Upper lobe of right lung (tissue), 1 donor: ENCODE data around the gene CD163. TPM values are rescaled to one million over a fixed set of nuclear protein-coding genes. Genes with fewer than 3 reads are reported as not detected.

ENCODE experiments used
- ATAC-seq: fragments of 200-7000 bp; cut with Tn5 transposase; one replicate; pipeline ENCODE4 v1.9.1; 2020; ENCODE audit warnings: mild to moderate bottlenecking, moderate library complexity
- DNase-seq: peaks from one replicate; pipeline ENCODE4 v3.0.0-alpha.2; 2020
- H3K27ac ChIP-seq: fragments of 200-600 bp; one replicate; pipeline ENCODE4 v1.8.0; 2022
- H3K27me3 ChIP-seq: fragments of 200-600 bp; one replicate; pipeline ENCODE4 v1.8.0; 2022; ENCODE audit warnings: mild to moderate bottlenecking
- H3K36me3 ChIP-seq: fragments of 200-600 bp; one replicate; pipeline ENCODE4 v1.8.0; 2022
- H3K4me1 ChIP-seq: fragments of 200-600 bp; one replicate; pipeline ENCODE4 v1.8.0; 2022
- H3K4me3 ChIP-seq: fragments of 200-600 bp; one replicate; pipeline ENCODE4 v1.8.0; 2022; ENCODE audit warnings: mild to moderate bottlenecking
- H3K9me3 ChIP-seq: fragments of 200-600 bp; one replicate; pipeline ENCODE4 v1.8.0; 2022
- intact Hi-C: fragments of 100-400 bp; cut with DNase I; formaldehyde crosslinking; loops from one replicate; pipeline ENCODE4 v1.11.0; 2022
- total RNA-seq: library from RNA; stranded (reverse); fragmentation: NEBNext Ultra II Directional; extraction: Animal tissue kit (Norgen Biotek cat#: 25700); gene quantifications from one replicate; pipeline ENCODE4 v1.2.1, GENCODE V29; 2021
- TF ChIP-seq, protein P1 (sequence below): fragments of 200-600 bp; IDR thresholded peaks from one replicate; pipeline ENCODE4 v1.8.0; 2022; ENCODE audit warnings: antibody characterized with exemption
- donor health status: DM: no; HTN: yes; CAD: no; lungs with severe emphysema.

CD163 gene
- total RNA-seq, 1 donor from 2014 or later, result 234 TPM

DNA sequence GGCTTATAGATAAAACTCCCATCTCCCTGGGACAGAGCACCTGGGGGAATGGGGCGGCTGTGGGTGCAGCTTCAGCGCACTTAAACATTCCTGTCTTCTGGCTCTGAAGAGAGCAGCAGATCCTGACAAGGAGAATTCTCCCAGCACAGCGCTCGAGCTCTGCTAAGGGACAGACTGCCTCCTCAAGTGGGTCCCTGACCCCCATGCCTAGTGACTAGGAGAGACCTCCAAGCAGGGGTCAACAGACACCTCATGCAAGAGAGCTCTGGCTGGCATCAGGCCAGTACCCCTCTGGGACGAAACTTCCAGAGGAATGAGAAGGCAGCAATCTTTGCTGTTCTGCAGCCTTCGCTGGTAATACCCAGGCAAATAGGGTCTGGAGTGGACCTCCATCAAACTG lies 31.5 kb downstream of the CD163 start:
- Histone ChIP-seq H3K36me3 (no peaks in the 10 kb centered on the region), H3K27me3 (no peaks in the 10 kb centered on the region), H3K4me3 (no peak overlapping the region), H3K4me1 (no peaks in the 10 kb centered on the region), H3K9me3 (no peaks in the 10 kb centered on the region), H3K27ac (no peak overlapping the region)
- ATAC-seq (no peak), DNase-seq (no peak)
- TF ChIP-seq, protein P1, sequence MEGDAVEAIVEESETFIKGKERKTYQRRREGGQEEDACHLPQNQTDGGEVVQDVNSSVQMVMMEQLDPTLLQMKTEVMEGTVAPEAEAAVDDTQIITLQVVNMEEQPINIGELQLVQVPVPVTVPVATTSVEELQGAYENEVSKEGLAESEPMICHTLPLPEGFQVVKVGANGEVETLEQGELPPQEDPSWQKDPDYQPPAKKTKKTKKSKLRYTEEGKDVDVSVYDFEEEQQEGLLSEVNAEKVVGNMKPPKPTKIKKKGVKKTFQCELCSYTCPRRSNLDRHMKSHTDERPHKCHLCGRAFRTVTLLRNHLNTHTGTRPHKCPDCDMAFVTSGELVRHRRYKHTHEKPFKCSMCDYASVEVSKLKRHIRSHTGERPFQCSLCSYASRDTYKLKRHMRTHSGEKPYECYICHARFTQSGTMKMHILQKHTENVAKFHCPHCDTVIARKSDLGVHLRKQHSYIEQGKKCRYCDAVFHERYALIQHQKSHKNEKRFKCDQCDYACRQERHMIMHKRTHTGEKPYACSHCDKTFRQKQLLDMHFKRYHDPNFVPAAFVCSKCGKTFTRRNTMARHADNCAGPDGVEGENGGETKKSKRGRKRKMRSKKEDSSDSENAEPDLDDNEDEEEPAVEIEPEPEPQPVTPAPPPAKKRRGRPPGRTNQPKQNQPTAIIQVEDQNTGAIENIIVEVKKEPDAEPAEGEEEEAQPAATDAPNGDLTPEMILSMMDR, result no peak
- intact Hi-C loops, result no loop called here

DNA sequence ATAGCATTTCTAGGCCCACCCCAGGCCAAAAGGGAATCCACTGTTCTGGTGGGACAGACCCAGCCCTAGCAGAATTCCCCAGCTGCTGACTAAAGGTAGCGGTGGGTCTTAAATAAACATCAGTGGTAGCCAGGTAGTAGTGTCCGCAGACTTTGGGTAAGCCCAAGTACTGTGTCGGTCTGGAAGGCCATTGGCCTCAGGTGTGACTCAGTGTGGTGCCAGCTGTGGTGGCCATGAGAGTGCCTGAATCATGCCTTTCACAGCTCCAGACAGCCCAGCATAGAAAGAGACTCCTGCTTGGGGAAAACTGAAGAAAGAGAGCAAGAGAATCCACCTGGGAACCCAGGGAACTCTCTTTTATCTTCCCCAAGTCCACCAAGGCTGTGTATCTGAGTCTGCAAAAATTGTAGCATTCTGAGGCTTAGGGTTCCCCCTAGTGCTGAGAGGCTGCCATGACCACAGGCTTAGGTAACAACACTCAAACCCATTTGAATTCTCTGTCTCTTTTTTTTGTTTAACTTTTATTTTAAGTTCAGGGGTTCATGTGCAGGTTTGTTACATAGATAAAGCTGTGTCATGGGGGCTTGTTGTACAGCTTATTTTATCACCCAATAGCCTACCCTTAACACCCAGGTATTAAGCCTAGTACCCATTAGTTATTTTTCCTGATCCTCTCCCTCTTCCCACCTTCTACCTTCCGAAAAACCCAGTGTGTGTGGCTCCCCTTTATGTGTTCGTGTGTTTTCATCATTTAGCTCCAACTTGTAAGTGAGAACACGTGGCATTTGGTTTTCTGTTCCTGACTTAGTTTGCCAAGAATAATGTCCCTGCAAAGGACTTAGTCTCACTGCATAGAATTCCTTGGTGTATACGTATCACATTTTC lies 43.0 kb downstream of the CD163 start:
- TF ChIP-seq, protein P1, result peak; percentile 87
- H3K9me3 ChIP-seq, result no peaks in the 10 kb centered on the region
- no peak overlapping the region for H3K4me3 ChIP-seq
- H3K27me3 ChIP-seq, result peaks cover 5% of the 10 kb centered on the region
- H3K4me1 ChIP-seq, result no peaks in the 10 kb centered on the region
- ATAC-seq (peak; percentile 94), DNase-seq (no peak)
- H3K27ac ChIP-seq, result no peak overlapping the region
- no peaks in the 10 kb centered on the region for H3K36me3 ChIP-seq
- intact Hi-C loops, result loop anchor here (10.0 kb wide), 1 partner anchor 236 kb away; no protein-coding TSS in a partner anchor

DNA sequence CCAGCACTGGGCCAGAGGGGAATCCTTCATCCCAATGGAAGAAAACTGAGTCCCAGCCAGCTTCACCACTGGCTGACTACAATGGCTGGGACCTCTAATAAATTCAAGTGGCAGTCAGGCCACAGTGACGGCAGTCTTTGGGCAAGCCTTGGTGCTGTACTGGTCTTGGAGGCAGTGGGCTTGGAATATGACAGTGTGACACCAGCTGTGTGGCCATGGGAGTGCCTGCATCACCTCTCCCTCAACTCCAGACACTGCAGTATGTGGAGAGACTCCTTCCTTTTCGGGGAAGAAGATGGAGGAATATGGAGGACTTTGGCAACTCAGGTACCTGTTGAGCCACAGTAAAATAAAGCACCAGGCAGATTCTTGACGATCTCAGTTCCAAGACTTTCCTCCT lies 43.6 kb downstream of the CD163 start:
- intact Hi-C loops, result loop anchor here (10.0 kb wide), 1 partner anchor 235 kb away; no protein-coding TSS in a partner anchor
- TF ChIP-seq, protein P1, result no peak
- no peaks in the 10 kb centered on the region for H3K4me1 ChIP-seq
- DNase-seq (no peak), ATAC-seq (peak; percentile 27)
- no peaks in the 10 kb centered on the region for H3K27me3 ChIP-seq
- no peak overlapping the region for H3K27ac ChIP-seq
- no peak overlapping the region for H3K4me3 ChIP-seq
- H3K9me3 ChIP-seq, result no peaks in the 10 kb centered on the region
- no peaks in the 10 kb centered on the region for H3K36me3 ChIP-seq

DNA sequence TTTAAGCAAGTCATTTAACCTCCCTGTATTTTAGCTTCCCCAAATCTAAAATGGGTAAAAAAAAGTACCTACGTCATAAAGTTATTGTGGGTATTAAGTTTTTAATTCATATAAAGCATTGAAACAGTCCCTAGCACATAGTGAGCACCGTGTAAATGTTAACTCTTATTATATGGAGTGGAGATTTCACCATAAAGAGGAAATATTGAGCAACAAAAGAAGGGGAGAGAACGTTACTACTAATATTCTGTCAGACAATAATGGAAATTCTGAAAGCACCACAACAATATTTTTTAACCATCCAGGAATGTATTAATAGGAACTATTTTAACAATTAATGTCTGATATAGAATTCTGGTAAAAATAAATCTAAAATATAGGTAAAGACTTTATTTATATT lies 51.8 kb downstream of the CD163 start:
- H3K27ac ChIP-seq, result no peak overlapping the region
- DNase-seq (no peak), ATAC-seq (no peak)
- intact Hi-C loops, result no loop called here
- no peak overlapping the region for H3K4me3 ChIP-seq
- no peaks in the 10 kb centered on the region for H3K27me3 ChIP-seq
- H3K9me3 ChIP-seq, result no peaks in the 10 kb centered on the region
- TF ChIP-seq, protein P1, result no peak
- H3K4me1 ChIP-seq, result no peaks in the 10 kb centered on the region
- H3K36me3 ChIP-seq, result no peaks in the 10 kb centered on the region

DNA sequence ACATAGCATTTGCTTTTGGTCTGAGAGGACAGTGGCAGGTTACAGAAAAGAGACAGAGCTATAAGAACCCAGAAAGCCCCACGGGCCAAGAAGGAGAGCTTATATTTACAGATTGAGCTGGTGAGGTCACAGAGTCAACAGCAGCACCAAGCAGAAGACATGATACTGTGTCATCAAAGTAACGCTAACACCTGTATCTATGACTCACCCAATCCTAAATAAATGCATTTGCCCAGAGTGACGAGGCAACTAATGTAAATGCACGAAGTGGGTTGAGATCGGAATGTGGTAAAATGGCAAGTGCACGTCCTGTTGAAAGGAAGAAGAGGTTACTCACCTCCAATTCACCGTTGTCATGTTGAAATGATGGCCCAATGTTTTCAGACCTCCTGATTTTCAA lies 52.9 kb downstream of the CD163 start:
- H3K36me3 ChIP-seq, result no peaks in the 10 kb centered on the region
- DNase-seq, result no peak
- no peak for ATAC-seq
- no peaks in the 10 kb centered on the region for H3K9me3 ChIP-seq
- H3K4me1 ChIP-seq, result no peaks in the 10 kb centered on the region
- TF ChIP-seq, protein P1, result no peak
- intact Hi-C loops, result no loop called here
- H3K27me3 ChIP-seq, result no peaks in the 10 kb centered on the region
- no peak overlapping the region for H3K4me3 ChIP-seq
- no peak overlapping the region for H3K27ac ChIP-seq
